SU-DHL-6 (cell line): ENCODE data around the gene ID4.

ENCODE experiments used
- CTCF ChIP-seq: fragments of 200-600 bp; sonication (generic); IDR thresholded peaks from one replicate; pipeline ENCODE4 v1.5.1; 2017; ENCODE audit warnings: antibody characterized with exemption, mild to moderate bottlenecking, low read length, moderate library complexity; ENCODE audit not compliant: insufficient read depth, poor library complexity, severe bottlenecking
- EZH2phosphoT487 ChIP-seq: fragments of 200-600 bp; sonication (generic), shearing (Covaris generic); conservative IDR thresholded peaks from 2 replicates; pipeline ENCODE4 v1.6.1; 2018; ENCODE audit warnings: mild to moderate bottlenecking, antibody characterized with exemption, low read length, moderate library complexity, mixed read lengths

DNA sequence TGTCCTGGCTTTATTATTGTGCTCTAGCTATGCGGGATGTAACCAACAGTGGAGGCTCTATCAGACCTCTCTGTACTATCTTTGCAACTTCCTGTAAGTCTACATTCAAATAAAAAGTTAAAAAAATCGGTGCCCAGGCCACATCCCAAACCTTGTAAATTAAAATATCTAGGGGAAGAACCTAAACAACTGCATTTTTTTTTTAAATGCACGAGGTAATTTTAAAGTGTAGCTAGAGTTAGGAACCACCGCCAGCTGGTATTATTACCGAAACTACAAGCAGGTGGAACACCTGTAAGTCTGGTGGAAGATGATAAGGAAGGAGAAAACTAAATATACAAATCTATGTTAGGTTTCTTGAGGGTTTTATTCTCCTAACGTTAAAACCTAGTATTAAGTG, 34.5 kb upstream of the ID4 start:
- TF ChIP-seq CTCF (no peak), EZH2phosphoT487 (no peak)
